RCC 7860 (cell line): Measurements from ENCODE around the gene PNPLA7.
"Not testable (repeated sequence)": the region's sequence is repeated elsewhere in the genome, so short reads cannot be mapped to it uniquely, and the experiment has no call there.

Source experiments
- DNase-seq: peaks from one replicate; pipeline ENCODE4 v3.0.0-alpha.2; 2015; ENCODE audit warnings: low spot score
- FAIRE-seq: peaks from 2 replicates; lab custom pipeline; 2012; peaks lifted over from hg19 to GRCh38; lab: Jason Lieb, UNC

PNPLA7 gene

GRCh38 chr9:137575716-137576411, 25.7 kb upstream of the PNPLA7 start:
- no peak for DNase-seq
- no peak for FAIRE-seq

GRCh38 chr9:137575364-137575715, 25.1 kb upstream of the PNPLA7 start:
- DNase-seq = no peak
- no peak for FAIRE-seq

- DNase-seq (no peak), FAIRE-seq (no peak)
These were observed 24.0 kb upstream of the PNPLA7 start for GRCh38 chr9:137574192-137574591.

- no peak for FAIRE-seq
- no peak for DNase-seq
These were observed 20.4 kb upstream of the PNPLA7 start for GRCh38 chr9:137570566-137570965.

- DNase-seq (no peak), FAIRE-seq (no peak)
These were observed 19.5 kb upstream of the PNPLA7 start for GRCh38 chr9:137569609-137570203.

- DNase-seq, FAIRE-seq: not testable (repeated sequence)
These were observed 18.2 kb upstream of the PNPLA7 start for GRCh38 chr9:137568445-137568844.

GRCh38 chr9:137564817-137565411, 14.7 kb upstream of the PNPLA7 start:
- FAIRE-seq (no peak), DNase-seq (no peak)

- no peak for FAIRE-seq
These were observed 13.9 kb upstream of the PNPLA7 start for GRCh38 chr9:137564134-137564533.

GRCh38 chr9:137558127-137558526, 7.9 kb upstream of the PNPLA7 start:
- no peak for FAIRE-seq
- DNase-seq = no peak

More at GRCh38 chr9:137564134-137564533, 13.9 kb upstream of the PNPLA7 start:
- no peak for DNase-seq

- no peak for DNase-seq
- no peak for FAIRE-seq
These were observed 6.1 kb upstream of the PNPLA7 start for GRCh38 chr9:137556069-137556838.

- no peak for DNase-seq
- FAIRE-seq = no peak
These were observed 5.0 kb upstream of the PNPLA7 start for GRCh38 chr9:137555179-137555578.

GRCh38 chr9:137554349-137554748, 4.1 kb upstream of the PNPLA7 start:
- DNase-seq (no peak), FAIRE-seq (no peak)

- not testable (repeated sequence) for FAIRE-seq, DNase-seq
These were observed 3.5 kb upstream of the PNPLA7 start for GRCh38 chr9:137553654-137554053.

GRCh38 chr9:137552022-137552768, 2.0 kb upstream of the PNPLA7 start:
- peak; percentile 5 for DNase-seq
- FAIRE-seq = no peak

GRCh38 chr9:137551264-137552021, 1.2 kb upstream of the PNPLA7 start, which contains the start of gene MRPL41:
Gene MRPL41, plus strand, starts transcription at chr9:137551879. Its CDS starts 203 bp downstream, at chr9:137552082.
- peak; percentile 69 for DNase-seq
- FAIRE-seq = no peak

- DNase-seq, FAIRE-seq: not testable (repeated sequence)
These were observed 709 bp upstream of the PNPLA7 start for GRCh38 chr9:137550958-137551263.

- DNase-seq (no peak), FAIRE-seq (no peak)
These were observed 2.3 kb downstream of the PNPLA7 start for GRCh38 chr9:137547687-137548543.

- no peak for DNase-seq
- no peak for FAIRE-seq
These were observed 5.1 kb downstream of the PNPLA7 start for GRCh38 chr9:137545123-137545522.

- no peak for FAIRE-seq
- DNase-seq = no peak
These were observed 5.9 kb downstream of the PNPLA7 start for GRCh38 chr9:137544176-137544760.
